Epidermal melanocyte (primary cell): ENCODE measurements around the gene NFYC.
"Not testable (repeated sequence)": the region's sequence is repeated elsewhere in the genome, so short reads cannot be mapped to it uniquely, and the experiment has no call there.

Experiments used
- DNase-seq: peaks from one replicate; pipeline ENCODE4 v3.0.0; 2011; ENCODE audit warnings: low spot score; ENCODE audit not compliant: insufficient read length

Gene NFYC

GRCh38 chr1:40665335-40666171, 26.0 kb upstream of the NFYC start, which contains the start of gene RIMS3:
Gene RIMS3, minus strand, starts transcription at chr1:40665682. Its CDS starts 23,757 bp downstream, at chr1:40641925.
- peak; percentile 44 for DNase-seq

- peak; percentile 57 for DNase-seq
Measured at GRCh38 chr1:40668769-40669525, 22.6 kb upstream of the NFYC start.

- no peak for DNase-seq
Measured at GRCh38 chr1:40673452-40673851, 18.1 kb upstream of the NFYC start.

GRCh38 chr1:40676501-40676900, 15.0 kb upstream of the NFYC start:
- no peak for DNase-seq

- DNase-seq, result no peak
Measured at GRCh38 chr1:40679165-40679953, 12.1 kb upstream of the NFYC start.

GRCh38 chr1:40684669-40685068, 6.8 kb upstream of the NFYC start:
- no peak for DNase-seq

GRCh38 chr1:40687059-40687458, 4.4 kb upstream of the NFYC start:
- DNase-seq, result no peak

GRCh38 chr1:40687661-40688060, 3.8 kb upstream of the NFYC start:
- DNase-seq, result no peak

- DNase-seq, result no peak
Measured at GRCh38 chr1:40689737-40690136, 1.8 kb upstream of the NFYC start.

GRCh38 chr1:40690771-40691537, 550 bp upstream of the NFYC start:
- DNase-seq, result no peak

- no peak for DNase-seq
Measured at GRCh38 chr1:40692429-40692895, 958 bp downstream of the NFYC start.

GRCh38 chr1:40693425-40693824, 1.9 kb downstream of the NFYC start:
- no peak for DNase-seq

GRCh38 chr1:40694353-40694874, 2.9 kb downstream of the NFYC start:
- DNase-seq, result no peak

GRCh38 chr1:40696294-40696693, 4.8 kb downstream of the NFYC start:
- DNase-seq, result no peak

- no peak for DNase-seq
Measured at GRCh38 chr1:40697436-40697835, 5.9 kb downstream of the NFYC start.

GRCh38 chr1:40699787-40700186, 8.3 kb downstream of the NFYC start:
- DNase-seq, result no peak

- DNase-seq, result no peak
Measured at GRCh38 chr1:40701684-40702083, 10.2 kb downstream of the NFYC start.

GRCh38 chr1:40702810-40703209, 11.3 kb downstream of the NFYC start:
- DNase-seq, result not testable (repeated sequence)

GRCh38 chr1:40703316-40703715, 11.8 kb downstream of the NFYC start:
- DNase-seq, result no peak
